Measurements from ENCODE around the gene ERC2.

Gene ERC2

DNA sequence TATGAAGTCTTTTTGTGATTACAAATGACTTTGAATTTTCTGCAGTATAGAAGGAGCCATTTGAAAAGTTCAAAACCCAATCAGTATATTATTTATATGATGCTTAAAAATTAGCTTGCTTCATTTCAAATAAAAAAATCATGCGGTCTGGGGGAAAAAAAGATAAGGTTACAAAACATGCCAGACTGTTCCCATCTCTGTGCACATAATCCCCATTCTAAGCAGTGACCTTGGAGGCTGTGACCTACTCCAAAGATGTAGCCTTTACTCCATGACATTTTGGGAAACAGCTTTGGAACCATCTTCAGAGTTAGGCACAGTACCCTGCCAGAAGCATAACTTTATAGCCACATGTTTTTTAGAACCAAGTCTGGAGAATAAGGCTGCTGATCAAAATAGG lies 533.5 kb downstream of the ERC2 start:
- DNase-seq (ENCODE audit: low read depth in 3 of 3): no peak

- no peak for DNase-seq (ENCODE audit: low read depth in 3 of 3)
These were observed 539.0 kb downstream of the ERC2 start for GRCh38 chr3:55929154-55929869.

DNA sequence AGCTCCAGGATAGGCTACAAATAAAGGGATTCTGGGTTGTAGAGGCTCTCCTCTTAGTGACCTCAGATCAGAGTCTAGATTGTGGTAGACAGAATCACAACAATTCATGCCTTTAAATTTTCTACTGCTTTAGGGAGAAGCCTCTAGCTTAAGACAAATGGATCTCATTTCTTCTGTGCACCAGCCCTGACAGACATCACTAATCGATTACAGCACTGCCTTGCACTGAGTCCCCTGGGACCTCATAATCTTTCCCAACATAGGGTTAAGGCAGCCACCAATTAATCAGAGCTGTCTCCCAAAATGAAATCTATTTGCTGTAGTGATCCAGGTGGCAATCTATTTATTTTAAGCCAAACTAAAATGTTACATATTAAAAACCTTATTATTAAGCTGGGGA lies 544.6 kb downstream of the ERC2 start:
- DNase-seq (ENCODE audit: low read depth in 3 of 3): no peak

DNA sequence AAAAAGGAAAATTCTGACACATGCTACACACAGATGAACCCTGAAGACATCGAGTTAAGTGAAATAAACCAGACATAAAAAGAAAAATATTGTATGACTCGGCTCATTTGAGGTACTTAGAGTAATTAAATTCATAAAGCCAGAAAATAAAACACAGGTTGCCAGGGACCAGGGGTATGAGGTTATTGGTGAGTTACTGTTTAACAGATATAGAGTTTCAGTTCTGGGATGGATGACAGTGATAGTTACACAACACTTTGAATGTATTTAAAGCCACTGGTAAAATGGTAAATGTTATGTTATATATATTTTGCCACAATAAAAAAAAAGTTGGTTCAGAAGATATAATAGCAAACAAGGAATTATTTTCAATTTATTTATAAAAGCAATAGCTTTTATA lies 545.1 kb downstream of the ERC2 start:
- DNase-seq (ENCODE audit: low read depth in 3 of 3): no peak

DNA sequence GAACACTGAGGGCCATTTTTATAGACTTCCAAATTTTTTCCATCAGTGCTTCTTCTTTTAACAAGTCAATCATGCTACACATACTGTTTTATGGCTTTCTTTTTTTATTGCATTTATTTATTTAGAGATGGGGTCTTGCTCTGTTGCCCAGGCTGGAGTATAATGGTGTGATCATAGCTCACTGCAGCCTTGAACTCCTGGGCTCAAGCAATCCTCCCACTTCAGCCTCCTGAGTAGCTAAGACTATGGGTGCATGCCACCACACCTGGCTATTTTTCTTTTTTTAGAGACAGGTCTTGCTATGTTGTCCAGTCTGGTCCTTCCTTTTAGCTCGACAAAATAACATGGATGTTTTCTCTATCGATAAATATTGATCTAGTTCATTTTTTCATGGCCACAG lies 555.4 kb downstream of the ERC2 start:
- no peak for DNase-seq (ENCODE audit: low read depth in 3 of 3)

DNA sequence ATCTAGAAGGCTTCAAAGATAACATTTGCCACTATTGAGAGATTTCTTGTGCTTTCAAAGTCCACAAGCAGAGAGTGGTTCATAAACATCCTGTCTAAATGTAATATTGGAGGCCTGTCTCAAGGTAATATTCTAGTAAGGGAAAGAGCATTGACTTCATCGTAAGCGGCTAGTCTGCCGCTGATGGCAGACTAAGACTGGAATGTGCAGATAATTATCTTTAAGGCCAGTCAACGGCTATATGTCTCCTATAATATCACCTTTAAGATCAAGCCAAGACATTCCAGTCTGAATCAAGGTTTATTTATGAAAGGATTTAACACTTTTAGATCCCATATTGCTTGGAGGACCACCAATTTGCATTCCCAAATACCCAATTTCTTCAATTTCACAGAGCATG lies 557.0 kb downstream of the ERC2 start:
- DNase-seq (ENCODE audit: low read depth in 3 of 3): no peak

GRCh38 chr3:55910543-55910942 lies 557.7 kb downstream of the ERC2 start:
- DNase-seq (ENCODE audit: low read depth in 3 of 3): no peak

DNA sequence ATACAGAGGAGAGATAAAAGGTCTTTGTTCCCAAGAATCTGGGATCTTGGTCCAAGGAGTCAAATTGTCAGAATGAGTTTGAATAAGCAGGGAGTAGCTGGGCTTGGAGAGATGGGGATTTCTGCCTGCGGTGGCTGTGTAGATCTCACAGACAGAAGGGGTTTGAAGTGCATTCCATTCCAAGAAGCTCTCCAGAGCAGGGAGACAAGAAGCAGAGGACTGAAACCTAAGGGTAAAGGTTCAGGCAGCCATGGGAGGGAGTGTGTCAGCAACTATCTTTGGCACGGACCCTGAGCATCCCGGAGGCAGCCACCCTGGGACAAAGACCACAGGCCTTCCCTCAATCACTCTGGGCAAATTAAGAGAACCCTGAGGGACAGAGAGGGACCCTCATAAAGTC lies 558.9 kb downstream of the ERC2 start:
- no peak for DNase-seq (ENCODE audit: low read depth in 3 of 3)

GRCh38 chr3:55907616-55908015 lies 560.7 kb downstream of the ERC2 start:
- DNase-seq (ENCODE audit: low read depth in 3 of 3): no peak

DNA sequence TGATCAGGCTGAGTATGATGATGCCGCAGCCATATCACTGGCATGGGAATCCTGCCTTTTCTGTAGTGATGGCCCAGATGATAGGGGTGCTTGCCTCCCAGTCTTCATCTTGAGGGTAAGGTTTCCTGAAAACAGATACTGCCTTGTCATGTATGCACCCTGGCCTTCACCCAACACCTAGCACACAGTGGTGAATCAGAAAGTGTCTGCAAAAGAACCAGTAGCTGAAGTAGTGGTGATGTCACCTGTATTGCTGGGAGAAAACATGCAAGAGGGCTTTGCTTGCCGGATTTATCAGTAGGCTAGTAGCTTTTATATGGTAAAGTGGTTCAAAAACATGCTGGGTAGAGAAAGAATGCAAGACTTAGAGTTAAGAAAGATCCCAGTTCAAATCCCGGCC lies 561.4 kb downstream of the ERC2 start:
- no peak for DNase-seq (ENCODE audit: low read depth in 3 of 3)

DNA sequence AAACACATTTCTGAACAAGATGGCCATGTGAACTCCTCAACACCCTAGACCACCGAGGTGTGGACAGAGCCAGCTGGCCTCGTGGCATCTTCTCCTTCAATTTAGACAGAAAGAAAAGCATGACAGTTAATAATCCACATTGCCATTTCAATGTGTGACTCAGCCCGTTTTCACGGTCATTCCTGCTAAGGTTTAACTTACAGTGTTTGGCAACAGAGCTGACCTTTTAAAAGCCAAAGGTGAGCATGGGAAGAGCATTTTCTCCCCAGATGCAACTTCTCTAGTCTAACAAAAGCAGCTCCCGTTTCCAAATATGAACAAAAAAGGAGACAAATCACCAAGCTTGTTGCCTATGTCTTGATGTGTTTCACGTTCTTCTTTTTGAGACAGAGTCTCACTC lies 563.6 kb downstream of the ERC2 start:
- no peak for DNase-seq (ENCODE audit: low read depth in 3 of 3)

DNA sequence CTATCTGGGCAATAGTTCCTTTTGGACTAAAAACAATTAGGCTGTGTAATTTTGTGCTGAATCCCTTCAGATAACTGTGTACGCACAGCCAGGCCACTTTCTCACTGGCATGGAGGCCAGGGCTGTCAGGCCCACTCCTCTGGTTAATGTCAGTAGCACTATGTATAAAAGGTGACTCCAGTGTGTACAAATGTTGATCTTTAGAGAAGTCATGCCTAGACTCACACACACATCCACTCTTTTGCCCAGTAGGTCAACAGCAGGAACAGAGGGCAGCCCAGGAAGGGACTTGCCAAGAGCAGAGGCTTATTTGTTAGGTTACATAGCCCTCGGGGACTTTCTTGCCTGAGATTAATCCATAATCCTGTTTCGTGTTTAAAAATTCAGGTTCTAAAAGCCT lies 564.6 kb downstream of the ERC2 start:
- DNase-seq (ENCODE audit: low read depth in 3 of 3): no peak

DNA sequence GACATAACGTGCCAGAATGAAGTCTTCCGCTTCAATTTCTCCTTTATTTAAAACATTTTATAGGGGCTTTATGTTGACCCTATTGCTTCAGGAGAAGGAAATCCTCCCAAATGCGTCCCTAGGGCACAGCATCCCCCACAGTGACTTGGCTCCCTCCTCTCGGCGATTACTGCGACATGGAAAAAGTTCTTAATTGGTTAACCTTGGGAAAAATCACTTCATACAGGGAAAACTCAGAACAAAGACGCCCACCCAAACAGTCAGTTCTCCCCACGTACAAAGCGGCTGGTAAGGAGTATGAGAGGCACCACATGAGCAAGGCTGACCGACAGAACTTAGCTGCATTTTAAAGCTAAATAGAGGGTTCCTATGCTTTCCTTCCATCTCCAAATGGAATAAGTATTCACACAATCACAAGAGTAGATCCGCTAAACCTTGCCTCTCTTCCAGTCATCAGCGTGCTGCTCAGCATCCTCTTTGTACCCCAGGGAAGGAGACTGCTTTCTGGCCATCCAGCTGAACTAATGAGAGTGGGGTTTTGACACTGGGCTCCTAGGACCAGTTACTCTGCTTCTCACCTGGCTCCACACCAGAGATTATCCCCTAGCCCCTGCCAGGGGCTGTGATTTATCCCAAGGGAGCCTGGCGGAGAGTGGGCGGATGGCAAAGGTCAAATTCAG lies 565.9 kb downstream of the ERC2 start:
- no peak for DNase-seq (ENCODE audit: low read depth in 3 of 3)

DNA sequence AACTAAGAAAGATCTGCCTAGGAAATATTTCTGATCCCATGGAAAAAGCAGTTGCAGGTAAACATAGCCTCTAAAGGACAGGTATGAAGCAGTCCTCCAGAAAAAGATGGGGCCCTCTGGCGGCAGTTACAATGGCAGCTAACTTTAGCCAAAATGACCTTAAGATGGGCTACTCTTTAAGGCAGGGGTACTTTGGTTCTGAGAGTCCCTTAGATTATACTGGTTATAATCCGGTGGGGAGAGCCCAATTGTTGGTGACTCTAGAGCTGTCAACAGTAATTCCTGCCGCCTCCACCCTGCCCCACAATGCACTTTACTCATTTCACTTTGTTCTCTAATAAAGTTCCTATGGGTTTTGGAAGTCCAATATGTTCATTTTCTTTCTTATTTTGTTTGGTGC lies 568.4 kb downstream of the ERC2 start:
- no peak for DNase-seq (ENCODE audit: low read depth in 3 of 3)

DNA sequence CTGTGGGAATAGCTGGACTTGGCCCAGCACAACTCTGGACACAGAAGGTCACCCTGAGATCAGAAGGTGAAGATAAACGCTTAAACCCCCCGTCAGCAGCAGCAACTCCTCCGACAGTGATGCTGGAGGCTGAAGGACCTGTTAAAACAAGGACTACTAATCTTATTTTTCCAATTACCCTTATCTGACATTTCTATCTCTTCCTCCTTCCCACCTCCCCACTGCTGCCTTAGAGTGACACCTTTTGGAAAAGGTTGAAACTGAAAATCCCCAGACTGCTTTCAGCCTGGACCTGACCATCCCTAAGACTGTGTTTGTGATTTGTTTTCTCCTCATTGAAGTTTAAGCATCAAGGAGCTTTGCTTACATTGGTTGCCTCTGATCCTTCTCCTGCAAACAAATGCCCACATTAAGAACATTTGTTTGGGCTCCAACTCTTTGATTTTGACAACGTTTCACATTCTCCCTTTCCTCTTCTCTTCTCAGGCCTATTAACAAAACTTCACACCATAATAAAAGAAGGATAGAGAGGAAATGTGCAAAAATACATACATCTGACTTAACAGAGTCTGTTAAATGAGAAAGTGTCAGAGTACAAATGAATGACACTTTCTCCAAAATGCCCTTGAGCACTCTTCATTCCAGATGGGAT lies 570.6 kb downstream of the ERC2 start:
- no peak for DNase-seq (ENCODE audit: low read depth in 3 of 3)

DNA sequence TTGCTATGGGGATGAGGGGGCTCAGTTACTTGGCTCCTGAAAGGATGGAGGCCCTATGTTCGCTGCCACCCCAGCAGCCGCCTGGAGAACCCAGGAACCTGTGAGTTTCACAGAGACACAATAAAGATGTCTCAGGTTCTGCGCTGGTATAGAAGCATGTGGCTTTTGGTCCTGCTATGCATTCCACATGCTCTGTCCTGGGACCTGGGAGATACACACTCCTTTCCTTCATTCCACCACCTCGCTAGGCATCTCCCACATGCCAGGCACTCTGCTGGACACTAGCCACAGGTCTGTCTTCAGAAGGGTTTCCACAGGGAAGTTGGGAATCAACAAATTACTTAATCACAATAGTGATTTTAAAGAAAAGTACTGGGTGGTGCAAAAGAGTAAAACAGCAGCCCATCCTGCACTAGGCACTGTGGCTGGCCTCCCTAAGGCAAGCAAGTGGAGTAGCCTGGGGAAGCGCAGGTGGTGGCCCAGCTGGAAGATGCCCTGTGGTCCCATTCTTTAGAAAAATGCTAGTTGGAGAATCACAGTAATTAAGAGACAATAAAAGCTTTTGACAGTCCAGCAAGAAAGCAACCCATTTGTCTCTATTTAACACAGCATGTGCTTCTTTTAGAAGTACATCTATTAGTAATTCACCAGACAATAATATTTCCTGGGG lies 572.2 kb downstream of the ERC2 start:
- no peak for DNase-seq (ENCODE audit: low read depth in 3 of 3)

DNA sequence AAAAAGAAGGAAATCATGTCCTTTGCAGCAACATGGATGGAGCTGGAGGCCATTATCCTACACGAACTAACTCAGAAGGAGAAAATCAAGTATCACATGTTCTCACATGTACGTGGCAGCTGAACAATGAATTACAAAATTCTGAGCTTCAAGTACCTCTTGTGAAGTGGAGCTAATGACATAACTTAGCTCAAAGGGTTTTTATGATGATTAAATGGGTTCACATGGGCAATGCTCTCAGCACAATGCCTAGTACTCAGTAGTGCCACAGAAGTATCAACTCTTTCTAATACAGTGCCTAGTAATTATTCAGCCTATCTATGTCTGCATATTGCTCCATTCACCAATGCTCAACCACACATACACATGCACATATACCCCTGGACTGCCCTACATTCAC lies 573.7 kb downstream of the ERC2 start:
- DNase-seq (ENCODE audit: low read depth in 3 of 3): no peak

DNA sequence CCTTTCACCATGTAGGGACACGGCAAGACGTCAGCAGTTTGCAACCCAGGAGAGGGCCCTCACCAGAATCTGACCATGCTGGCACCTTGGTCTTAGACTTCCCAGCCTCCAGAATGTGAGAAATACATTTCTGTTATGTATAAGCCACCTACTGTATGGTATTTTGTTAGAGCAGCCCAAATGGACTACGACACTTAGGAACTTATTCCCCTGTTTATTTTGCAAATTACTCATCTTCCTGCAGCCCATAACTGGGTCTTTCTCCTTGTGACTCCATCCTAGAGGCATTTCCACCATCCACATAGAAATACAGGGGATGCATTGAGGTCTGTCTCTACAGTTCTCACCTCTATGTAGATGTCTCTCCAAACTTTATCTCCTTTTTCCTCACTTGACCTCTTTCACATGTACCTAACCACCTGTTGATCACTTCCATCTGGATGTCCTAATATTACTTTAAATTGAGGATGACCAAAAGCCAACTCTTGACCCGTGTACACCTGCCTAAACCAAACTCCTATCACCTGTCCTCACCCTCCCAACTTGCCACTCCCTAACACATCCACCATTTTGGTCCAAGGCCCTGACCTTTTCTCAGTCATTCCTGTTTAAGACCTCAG lies 575.1 kb downstream of the ERC2 start:
- DNase-seq (ENCODE audit: low read depth in 3 of 3): no peak

DNA sequence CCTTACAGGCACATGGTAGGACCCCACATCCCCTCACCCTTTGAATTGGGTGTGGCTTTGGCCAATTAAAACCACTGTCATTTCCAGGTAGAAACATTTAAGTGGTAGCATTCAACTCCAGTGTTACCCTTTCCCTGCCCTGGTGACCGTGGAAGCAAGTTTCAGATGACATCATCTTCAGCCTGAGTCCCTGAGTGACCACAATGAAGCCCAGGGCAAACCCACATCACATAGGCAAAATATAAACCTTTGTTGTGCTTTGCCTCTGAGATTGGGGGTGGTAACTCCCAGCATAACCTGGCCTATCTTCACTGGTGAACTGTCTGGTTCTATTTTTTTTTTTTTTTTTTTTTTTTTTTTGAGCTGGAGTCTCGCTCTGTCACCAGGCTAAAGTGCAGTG lies 577.2 kb downstream of the ERC2 start:
- DNase-seq (ENCODE audit: low read depth in 3 of 3): no peak

GRCh38 chr3:55888282-55888885 lies 579.9 kb downstream of the ERC2 start:
- DNase-seq (ENCODE audit: low read depth in 3 of 3): no peak

- DNase-seq (ENCODE audit: low read depth in 3 of 3): no peak
These were observed 582.5 kb downstream of the ERC2 start for GRCh38 chr3:55885721-55886120.

Data from stimulated activated CD4-positive, alpha-beta T cell treated with anti-CD3 and anti-CD28 coated beads, TNF-alpha, amount 100 ng/mL, for 48 hours (primary cell).